GM23248 (cell line): Measurements from ENCODE around the gene PTPRK.

ENCODE experiments used
- EZH2 ChIP-seq: fragments of 200-600 bp; sonication (generic); IDR thresholded peaks from 2 replicates; pipeline ENCODE4 v1.6.1; 2018; ENCODE audit warnings: antibody characterized with exemption, mild to moderate bottlenecking; ENCODE audit not compliant: insufficient read depth, poor library complexity, severe bottlenecking
- EZH2phosphoT487 ChIP-seq: fragments of 200-600 bp; sonication (generic); IDR thresholded peaks from 2 replicates; pipeline ENCODE4 v1.6.1; 2018; ENCODE audit warnings: antibody characterized with exemption, moderate library complexity, mild to moderate bottlenecking, low read depth; ENCODE audit not compliant: insufficient read depth

GRCh38 chr6:128064540-128064895 is 455.9 kb downstream of the PTPRK start:
- TF ChIP-seq EZH2 (no peak), EZH2phosphoT487 (no peak)
